Measurements from ENCODE around the gene CCDC174.

CCDC174 gene

DNA sequence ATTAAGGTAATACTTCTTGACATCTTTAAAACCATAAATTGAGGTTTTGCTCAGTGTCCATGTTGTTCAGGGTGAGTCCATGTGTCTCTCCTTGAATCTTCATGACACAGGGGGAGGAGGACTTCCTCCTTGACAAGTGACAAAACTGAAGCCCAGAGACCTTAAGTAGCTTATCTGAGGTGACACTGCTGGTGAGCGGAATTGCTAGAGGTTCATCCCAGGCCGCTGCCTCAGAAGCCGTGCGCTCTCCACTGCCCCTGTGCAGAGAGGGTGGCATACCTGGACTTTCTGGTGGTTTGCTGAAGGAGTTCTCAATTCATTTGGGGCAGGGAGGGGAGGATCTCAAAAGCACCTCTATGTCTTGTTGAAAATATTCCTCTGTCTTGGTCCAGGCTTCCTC is 23.2 kb upstream of the CCDC174 start:
- ChIA-PET POLR2A (no interaction called here), CTCF (interaction anchor here (0.9 kb wide), 1 partner anchor 293 kb away, joined by 3 read pairs; no protein-coding TSS in a partner anchor)
- H3K4me3 ChIP-seq (ENCODE audit: low read depth, low read length) = no peak overlapping the region
- no peaks in the 10 kb centered on the region for H3K4me1 ChIP-seq (ENCODE audit: control insufficient read depth, insufficient read depth, low read length)
- H3K36me3 ChIP-seq (ENCODE audit: control insufficient read depth in 2 of 2, insufficient read depth in 1 of 2, low read length in 2 of 2) = no peaks in the 10 kb centered on the region
- H3K9me3 ChIP-seq (ENCODE audit: control insufficient read depth, insufficient read depth, low read depth, low read length) = no peaks in the 10 kb centered on the region
- no peak overlapping the region for H3K27ac ChIP-seq (ENCODE audit: extremely low read depth, low read depth, low read length)
- TF ChIP-seq ZSCAN23 (tag by site-specific recombination; IDR thresholded peaks at IDR 0.05) = no peak
- no peak for TF ChIP-seq ZNF416 (tag by site-specific recombination; IDR thresholded peaks at IDR 0.05)
- TF ChIP-seq ZNF133 (tag by site-specific recombination; IDR thresholded peaks at IDR 0.05) = no peak
- TF ChIP-seq ZNF140 (tag by site-specific recombination; IDR thresholded peaks at IDR 0.05) = peak; percentile 99
- TF ChIP-seq ZNF610 (tag by site-specific recombination; IDR thresholded peaks at IDR 0.05; ENCODE audit: borderline replicate concordance) = no peak

DNA sequence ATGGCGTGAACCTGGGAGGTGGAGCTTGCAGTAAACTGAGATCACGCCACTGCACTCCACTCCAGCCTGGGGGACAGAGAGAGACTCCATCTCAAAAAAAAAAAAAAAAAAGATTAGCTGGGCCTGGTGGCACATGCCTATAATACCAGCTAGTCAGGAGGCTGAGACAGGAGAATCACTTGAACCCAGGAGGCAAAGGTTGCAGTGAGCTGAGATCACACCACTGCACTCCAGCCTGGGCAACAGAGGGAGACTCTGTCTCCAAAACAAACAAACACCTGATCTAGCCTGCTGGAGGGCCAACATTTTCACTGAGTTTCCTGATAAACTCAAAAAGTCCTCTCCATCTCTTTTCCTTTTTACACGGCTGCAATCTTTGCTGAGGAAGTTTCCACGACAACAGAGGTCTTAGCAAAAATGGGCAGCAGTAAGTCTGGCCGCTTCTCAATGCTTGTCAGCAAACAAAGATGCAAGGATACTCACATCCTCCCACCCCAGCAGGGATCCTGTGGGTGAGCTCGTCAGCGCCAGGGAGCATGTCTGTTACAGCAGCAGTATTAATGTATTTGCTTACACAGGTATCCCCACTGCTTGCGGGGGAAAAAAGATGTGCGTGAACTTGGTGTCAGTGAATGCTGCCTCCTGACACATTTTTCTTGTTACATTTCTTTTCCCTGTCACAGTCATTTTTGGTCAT is 21.0 kb upstream of the CCDC174 start:
- ChIA-PET CTCF (interaction anchor here (0.6 to 3.5 kb wide), 4 partner anchors 13 to 427 kb away, joined by 3 to 8 read pairs (median 5); no protein-coding TSS in a partner anchor), POLR2A (interaction anchor here (0.7 kb wide), 1 partner anchor 434 kb away, joined by 4 read pairs; no protein-coding TSS in a partner anchor)
- Histone ChIP-seq H3K4me1 (ENCODE audit: control insufficient read depth, insufficient read depth, low read length) (no peaks in the 10 kb centered on the region), H3K27ac (ENCODE audit: extremely low read depth, low read depth, low read length) (no peak overlapping the region), H3K4me3 (ENCODE audit: low read depth, low read length) (no peak overlapping the region), H3K9me3 (ENCODE audit: control insufficient read depth, insufficient read depth, low read depth, low read length) (no peaks in the 10 kb centered on the region), H3K36me3 (ENCODE audit: control insufficient read depth in 2 of 2, insufficient read depth in 1 of 2, low read length in 2 of 2) (no peaks in the 10 kb centered on the region)
- no peak for TF ChIP-seq ZNF623 (tag by site-specific recombination; IDR thresholded peaks at IDR 0.05)
- no peak for TF ChIP-seq SCRT1 (tag by site-specific recombination; IDR thresholded peaks at IDR 0.05; ENCODE audit: borderline replicate concordance)
- no peak for TF ChIP-seq ZBTB8A (tag by site-specific recombination; IDR thresholded peaks at IDR 0.05)
- no peak for TF ChIP-seq KLF10 (tag by site-specific recombination; IDR thresholded peaks at IDR 0.05)
- TF ChIP-seq ZNF514 (tag by site-specific recombination; IDR thresholded peaks at IDR 0.05) = no peak
- no peak for TF ChIP-seq ZNF510 (tag by site-specific recombination; IDR thresholded peaks at IDR 0.05; ENCODE audit: insufficient replicate concordance)
- TF ChIP-seq HOXD13 (CRISPR knock-in tag; IDR thresholded peaks at IDR 0.05; ENCODE audit: borderline replicate concordance) = no peak
- TF ChIP-seq, protein P1, sequence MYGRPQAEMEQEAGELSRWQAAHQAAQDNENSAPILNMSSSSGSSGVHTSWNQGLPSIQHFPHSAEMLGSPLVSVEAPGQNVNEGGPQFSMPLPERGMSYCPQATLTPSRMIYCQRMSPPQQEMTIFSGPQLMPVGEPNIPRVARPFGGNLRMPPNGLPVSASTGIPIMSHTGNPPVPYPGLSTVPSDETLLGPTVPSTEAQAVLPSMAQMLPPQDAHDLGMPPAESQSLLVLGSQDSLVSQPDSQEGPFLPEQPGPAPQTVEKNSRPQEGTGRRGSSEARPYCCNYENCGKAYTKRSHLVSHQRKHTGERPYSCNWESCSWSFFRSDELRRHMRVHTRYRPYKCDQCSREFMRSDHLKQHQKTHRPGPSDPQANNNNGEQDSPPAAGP (tag by site-specific recombination; IDR thresholded peaks at IDR 0.05) = no peak
- no peak for TF ChIP-seq ZFP37 (tag by site-specific recombination; IDR thresholded peaks at IDR 0.05)
- no peak for TF ChIP-seq ZNF521 (tag by site-specific recombination; IDR thresholded peaks at IDR 0.05)
- no peak for TF ChIP-seq KLF9 (tag by site-specific recombination; IDR thresholded peaks at IDR 0.05; ENCODE audit: low read depth)
- TF ChIP-seq, protein P2, sequence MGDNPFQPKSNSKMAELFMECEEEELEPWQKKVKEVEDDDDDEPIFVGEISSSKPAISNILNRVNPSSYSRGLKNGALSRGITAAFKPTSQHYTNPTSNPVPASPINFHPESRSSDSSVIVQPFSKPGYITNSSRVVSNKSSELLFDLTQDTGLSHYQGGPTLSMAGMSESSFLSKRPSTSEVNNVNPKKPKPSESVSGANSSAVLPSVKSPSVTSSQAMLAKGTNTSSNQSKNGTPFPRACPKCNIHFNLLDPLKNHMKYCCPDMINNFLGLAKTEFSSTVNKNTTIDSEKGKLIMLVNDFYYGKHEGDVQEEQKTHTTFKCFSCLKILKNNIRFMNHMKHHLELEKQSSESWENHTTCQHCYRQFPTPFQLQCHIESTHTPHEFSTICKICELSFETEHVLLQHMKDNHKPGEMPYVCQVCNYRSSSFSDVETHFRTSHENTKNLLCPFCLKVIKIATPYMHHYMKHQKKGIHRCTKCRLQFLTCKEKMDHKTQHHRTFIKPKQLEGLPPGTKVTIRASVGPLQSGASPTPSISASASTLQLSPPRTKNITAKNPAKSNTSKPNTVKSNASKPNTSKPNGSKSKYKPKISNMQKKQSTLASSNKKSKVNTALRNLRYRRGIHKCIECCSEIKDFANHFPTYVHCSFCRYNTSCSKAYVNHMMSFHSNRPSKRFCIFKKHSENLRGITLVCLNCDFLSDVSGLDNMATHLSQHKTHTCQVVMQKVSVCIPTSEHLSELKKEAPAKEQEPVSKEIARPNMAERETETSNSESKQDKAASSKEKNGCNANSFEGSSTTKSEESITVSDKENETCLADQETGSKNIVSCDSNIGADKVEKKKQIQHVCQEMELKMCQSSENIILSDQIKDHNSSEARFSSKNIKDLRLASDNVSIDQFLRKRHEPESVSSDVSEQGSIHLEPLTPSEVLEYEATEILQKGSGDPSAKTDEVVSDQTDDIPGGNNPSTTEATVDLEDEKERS (tag by site-specific recombination; IDR thresholded peaks at IDR 0.05) = no peak
- TF ChIP-seq GLIS2 (tag by site-specific recombination; IDR thresholded peaks at IDR 0.05) = no peak

DNA sequence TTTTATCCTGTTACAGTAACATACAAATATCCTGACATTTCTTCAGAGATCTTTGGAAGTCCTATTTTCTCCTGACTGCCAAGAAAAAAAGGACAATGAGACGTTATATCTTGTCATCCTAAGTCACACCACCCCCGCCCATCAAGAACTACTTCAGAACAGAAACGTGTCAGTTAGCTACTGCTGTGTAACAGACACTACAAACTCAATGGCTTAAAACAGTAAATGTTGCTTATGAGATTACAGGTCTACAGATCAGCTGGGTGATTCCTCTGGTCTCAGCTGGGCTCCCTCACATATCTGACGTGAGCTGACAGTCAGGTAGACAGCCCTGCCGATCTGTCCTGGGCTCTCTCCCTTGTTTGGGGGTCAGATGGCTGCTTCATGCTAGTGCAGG is 20.5 kb upstream of the CCDC174 start:
- POLR2A ChIA-PET = interaction anchor here (0.7 kb wide), 1 partner anchor 434 kb away, joined by 4 read pairs; no protein-coding TSS in a partner anchor
- Histone ChIP-seq H3K4me1 (ENCODE audit: control insufficient read depth, insufficient read depth, low read length) (no peaks in the 10 kb centered on the region), H3K9me3 (ENCODE audit: control insufficient read depth, insufficient read depth, low read depth, low read length) (no peaks in the 10 kb centered on the region), H3K27ac (ENCODE audit: extremely low read depth, low read depth, low read length) (no peak overlapping the region), H3K36me3 (ENCODE audit: control insufficient read depth in 2 of 2, insufficient read depth in 1 of 2, low read length in 2 of 2) (no peaks in the 10 kb centered on the region), H3K4me3 (ENCODE audit: low read depth, low read length) (no peak overlapping the region)
- CTCF ChIA-PET = interaction anchor here (0.7 to 3.5 kb wide), 5 partner anchors 13 to 428 kb away, joined by 4 to 15 read pairs (median 6); no protein-coding TSS in a partner anchor
- TF ChIP-seq, protein P3, sequence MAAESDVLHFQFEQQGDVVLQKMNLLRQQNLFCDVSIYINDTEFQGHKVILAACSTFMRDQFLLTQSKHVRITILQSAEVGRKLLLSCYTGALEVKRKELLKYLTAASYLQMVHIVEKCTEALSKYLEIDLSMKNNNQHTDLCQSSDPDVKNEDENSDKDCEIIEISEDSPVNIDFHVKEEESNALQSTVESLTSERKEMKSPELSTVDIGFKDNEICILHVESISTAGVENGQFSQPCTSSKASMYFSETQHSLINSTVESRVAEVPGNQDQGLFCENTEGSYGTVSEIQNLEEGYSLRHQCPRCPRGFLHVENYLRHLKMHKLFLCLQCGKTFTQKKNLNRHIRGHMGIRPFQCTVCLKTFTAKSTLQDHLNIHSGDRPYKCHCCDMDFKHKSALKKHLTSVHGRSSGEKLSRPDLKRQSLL (tag by site-specific recombination; IDR thresholded peaks at IDR 0.05) = no peak
- TF ChIP-seq OVOL3 (tag by site-specific recombination; IDR thresholded peaks at IDR 0.05) (no peak), ZNF48 (tag by site-specific recombination; IDR thresholded peaks at IDR 0.05) (no peak), ZNF16 (tag by site-specific recombination; IDR thresholded peaks at IDR 0.05; ENCODE audit: low read depth) (no peak), ZNF654 (tag by site-specific recombination; IDR thresholded peaks at IDR 0.05; ENCODE audit: low read depth) (no peak), ZXDB (tag by site-specific recombination; IDR thresholded peaks at IDR 0.05) (no peak), ZNF658 (tag by site-specific recombination; IDR thresholded peaks at IDR 0.05) (no peak), ZNF791 (tag by site-specific recombination; IDR thresholded peaks at IDR 0.05) (no peak)
- TF ChIP-seq, protein P4, sequence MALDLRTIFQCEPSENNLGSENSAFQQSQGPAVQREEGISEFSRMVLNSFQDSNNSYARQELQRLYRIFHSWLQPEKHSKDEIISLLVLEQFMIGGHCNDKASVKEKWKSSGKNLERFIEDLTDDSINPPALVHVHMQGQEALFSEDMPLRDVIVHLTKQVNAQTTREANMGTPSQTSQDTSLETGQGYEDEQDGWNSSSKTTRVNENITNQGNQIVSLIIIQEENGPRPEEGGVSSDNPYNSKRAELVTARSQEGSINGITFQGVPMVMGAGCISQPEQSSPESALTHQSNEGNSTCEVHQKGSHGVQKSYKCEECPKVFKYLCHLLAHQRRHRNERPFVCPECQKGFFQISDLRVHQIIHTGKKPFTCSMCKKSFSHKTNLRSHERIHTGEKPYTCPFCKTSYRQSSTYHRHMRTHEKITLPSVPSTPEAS (tag by site-specific recombination; IDR thresholded peaks at IDR 0.05) = no peak

Measured in HEK293 (cell line).